ENCODE data around the gene LRRC8A. TPM values are rescaled to one million over a fixed set of nuclear protein-coding genes. Genes with fewer than 3 reads are reported as not detected.

LRRC8A gene
- total and polyA plus RNA-seq, 2 of the 8 experiments (the other 6 are each of a cell fraction or from before 2014, with no cell fraction given) = 103 to 111 TPM

DNA sequence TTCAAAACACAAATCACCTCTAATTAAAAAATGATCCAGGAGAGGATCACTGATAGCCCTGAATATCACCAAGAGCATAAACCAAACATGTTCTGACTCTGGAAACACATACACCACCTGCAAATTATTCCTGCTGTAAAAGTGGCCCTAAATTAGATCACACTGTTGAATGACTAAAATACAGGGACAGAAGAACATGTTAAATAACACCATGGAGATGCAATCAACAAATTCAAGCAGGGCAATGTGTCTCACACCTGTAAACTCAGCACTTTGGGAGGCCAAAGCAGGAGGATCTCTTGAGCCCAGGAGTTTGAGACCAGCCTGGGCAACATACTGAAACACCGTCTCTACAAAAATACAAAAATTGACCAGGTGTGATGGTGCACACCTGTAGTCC, 34.1 kb upstream of the LRRC8A start (continued):
- TF ChIP-seq, protein P1, sequence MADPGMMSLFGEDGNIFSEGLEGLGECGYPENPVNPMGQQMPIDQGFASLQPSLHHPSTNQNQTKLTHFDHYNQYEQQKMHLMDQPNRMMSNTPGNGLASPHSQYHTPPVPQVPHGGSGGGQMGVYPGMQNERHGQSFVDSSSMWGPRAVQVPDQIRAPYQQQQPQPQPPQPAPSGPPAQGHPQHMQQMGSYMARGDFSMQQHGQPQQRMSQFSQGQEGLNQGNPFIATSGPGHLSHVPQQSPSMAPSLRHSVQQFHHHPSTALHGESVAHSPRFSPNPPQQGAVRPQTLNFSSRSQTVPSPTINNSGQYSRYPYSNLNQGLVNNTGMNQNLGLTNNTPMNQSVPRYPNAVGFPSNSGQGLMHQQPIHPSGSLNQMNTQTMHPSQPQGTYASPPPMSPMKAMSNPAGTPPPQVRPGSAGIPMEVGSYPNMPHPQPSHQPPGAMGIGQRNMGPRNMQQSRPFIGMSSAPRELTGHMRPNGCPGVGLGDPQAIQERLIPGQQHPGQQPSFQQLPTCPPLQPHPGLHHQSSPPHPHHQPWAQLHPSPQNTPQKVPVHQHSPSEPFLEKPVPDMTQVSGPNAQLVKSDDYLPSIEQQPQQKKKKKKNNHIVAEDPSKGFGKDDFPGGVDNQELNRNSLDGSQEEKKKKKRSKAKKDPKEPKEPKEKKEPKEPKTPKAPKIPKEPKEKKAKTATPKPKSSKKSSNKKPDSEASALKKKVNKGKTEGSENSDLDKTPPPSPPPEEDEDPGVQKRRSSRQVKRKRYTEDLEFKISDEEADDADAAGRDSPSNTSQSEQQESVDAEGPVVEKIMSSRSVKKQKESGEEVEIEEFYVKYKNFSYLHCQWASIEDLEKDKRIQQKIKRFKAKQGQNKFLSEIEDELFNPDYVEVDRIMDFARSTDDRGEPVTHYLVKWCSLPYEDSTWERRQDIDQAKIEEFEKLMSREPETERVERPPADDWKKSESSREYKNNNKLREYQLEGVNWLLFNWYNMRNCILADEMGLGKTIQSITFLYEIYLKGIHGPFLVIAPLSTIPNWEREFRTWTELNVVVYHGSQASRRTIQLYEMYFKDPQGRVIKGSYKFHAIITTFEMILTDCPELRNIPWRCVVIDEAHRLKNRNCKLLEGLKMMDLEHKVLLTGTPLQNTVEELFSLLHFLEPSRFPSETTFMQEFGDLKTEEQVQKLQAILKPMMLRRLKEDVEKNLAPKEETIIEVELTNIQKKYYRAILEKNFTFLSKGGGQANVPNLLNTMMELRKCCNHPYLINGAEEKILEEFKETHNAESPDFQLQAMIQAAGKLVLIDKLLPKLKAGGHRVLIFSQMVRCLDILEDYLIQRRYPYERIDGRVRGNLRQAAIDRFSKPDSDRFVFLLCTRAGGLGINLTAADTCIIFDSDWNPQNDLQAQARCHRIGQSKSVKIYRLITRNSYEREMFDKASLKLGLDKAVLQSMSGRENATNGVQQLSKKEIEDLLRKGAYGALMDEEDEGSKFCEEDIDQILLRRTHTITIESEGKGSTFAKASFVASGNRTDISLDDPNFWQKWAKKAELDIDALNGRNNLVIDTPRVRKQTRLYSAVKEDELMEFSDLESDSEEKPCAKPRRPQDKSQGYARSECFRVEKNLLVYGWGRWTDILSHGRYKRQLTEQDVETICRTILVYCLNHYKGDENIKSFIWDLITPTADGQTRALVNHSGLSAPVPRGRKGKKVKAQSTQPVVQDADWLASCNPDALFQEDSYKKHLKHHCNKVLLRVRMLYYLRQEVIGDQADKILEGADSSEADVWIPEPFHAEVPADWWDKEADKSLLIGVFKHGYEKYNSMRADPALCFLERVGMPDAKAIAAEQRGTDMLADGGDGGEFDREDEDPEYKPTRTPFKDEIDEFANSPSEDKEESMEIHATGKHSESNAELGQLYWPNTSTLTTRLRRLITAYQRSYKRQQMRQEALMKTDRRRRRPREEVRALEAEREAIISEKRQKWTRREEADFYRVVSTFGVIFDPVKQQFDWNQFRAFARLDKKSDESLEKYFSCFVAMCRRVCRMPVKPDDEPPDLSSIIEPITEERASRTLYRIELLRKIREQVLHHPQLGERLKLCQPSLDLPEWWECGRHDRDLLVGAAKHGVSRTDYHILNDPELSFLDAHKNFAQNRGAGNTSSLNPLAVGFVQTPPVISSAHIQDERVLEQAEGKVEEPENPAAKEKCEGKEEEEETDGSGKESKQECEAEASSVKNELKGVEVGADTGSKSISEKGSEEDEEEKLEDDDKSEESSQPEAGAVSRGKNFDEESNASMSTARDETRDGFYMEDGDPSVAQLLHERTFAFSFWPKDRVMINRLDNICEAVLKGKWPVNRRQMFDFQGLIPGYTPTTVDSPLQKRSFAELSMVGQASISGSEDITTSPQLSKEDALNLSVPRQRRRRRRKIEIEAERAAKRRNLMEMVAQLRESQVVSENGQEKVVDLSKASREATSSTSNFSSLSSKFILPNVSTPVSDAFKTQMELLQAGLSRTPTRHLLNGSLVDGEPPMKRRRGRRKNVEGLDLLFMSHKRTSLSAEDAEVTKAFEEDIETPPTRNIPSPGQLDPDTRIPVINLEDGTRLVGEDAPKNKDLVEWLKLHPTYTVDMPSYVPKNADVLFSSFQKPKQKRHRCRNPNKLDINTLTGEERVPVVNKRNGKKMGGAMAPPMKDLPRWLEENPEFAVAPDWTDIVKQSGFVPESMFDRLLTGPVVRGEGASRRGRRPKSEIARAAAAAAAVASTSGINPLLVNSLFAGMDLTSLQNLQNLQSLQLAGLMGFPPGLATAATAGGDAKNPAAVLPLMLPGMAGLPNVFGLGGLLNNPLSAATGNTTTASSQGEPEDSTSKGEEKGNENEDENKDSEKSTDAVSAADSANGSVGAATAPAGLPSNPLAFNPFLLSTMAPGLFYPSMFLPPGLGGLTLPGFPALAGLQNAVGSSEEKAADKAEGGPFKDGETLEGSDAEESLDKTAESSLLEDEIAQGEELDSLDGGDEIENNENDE (IDR thresholded peaks at IDR 0.05; ENCODE audit: insufficient replicate concordance, low read length) = no peak
- TF ChIP-seq TCF12 (IDR thresholded peaks at IDR 0.05; ENCODE audit: low read depth, low read length) (no peak), GABPA (IDR thresholded peaks at IDR 0.05; ENCODE audit: borderline replicate concordance, insufficient read depth, low read length) (no peak), RXRA (IDR thresholded peaks at IDR 0.05; ENCODE audit: insufficient read depth, low read depth, low read length) (no peak), RFX5 (IDR thresholded peaks at IDR 0.05; ENCODE audit: borderline replicate concordance, low read depth, low read length) (no peak), PHF8 (conservative IDR thresholded peaks at IDR 0.05; ENCODE audit: low read depth, low read length) (no peak), CBX5 (IDR thresholded peaks at IDR 0.05; ENCODE audit: low read depth, low read length) (no peak), KDM5A (IDR thresholded peaks at IDR 0.05; ENCODE audit: low read length) (no peak)
- TF ChIP-seq, protein P2, sequence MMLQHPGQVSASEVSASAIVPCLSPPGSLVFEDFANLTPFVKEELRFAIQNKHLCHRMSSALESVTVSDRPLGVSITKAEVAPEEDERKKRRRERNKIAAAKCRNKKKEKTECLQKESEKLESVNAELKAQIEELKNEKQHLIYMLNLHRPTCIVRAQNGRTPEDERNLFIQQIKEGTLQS (IDR thresholded peaks at IDR 0.05; ENCODE audit: insufficient read depth, low read depth, low read length) = no peak
